NCI-H345 treated with DMSO at 0.1 percent for 48 hours (cell line): ENCODE results near the gene SLC38A4.
A peak's percentile ranks its signal among the peaks of the same experiment; 100 is the strongest.
"Not testable (repeated sequence)": the region's sequence is repeated elsewhere in the genome, so short reads cannot be mapped to it uniquely, and the experiment has no call there.

ENCODE experiments used
- DNase-seq: peaks from one replicate; lab custom pipeline; 2025; ENCODE audit not compliant: unreplicated experiment; lab: John Stamatoyannopoulos, UW

The SLC38A4 gene, protein sequence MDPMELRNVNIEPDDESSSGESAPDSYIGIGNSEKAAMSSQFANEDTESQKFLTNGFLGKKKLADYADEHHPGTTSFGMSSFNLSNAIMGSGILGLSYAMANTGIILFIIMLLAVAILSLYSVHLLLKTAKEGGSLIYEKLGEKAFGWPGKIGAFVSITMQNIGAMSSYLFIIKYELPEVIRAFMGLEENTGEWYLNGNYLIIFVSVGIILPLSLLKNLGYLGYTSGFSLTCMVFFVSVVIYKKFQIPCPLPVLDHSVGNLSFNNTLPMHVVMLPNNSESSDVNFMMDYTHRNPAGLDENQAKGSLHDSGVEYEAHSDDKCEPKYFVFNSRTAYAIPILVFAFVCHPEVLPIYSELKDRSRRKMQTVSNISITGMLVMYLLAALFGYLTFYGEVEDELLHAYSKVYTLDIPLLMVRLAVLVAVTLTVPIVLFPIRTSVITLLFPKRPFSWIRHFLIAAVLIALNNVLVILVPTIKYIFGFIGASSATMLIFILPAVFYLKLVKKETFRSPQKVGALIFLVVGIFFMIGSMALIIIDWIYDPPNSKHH

GRCh38 chr12:46825591-46826414, at the start of gene SLC38A4:
Gene SLC38A4 (minus strand): TSS chr12:46825997. CDS start chr12:46793071, 32,926 bp downstream.
- DNase-seq: no peak

- DNase-seq: no peak
These were observed 49.3 kb upstream of the SLC38A4 start for GRCh38 chr12:46875095-46875494.

DNA sequence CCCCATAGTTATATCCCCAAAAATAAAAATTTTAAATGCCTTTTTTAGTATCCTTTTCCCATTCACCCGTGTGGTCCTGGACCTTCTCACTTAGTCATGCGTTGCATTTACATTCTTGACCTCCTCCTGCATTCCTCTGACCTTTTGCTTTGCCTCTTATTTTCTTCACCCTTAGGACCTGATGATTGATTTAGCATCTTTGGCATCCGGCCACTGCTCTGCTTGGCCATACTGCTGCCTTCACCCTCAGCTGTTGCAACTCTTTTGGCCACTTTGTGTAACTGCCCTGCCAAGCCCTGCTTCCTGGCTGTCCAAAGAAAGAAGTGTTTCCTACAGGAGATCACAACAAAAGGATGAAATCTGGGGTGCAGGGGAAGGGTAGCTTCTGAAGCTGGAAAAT, 48.8 kb upstream of the SLC38A4 start:
- DNase-seq: no peak

DNA sequence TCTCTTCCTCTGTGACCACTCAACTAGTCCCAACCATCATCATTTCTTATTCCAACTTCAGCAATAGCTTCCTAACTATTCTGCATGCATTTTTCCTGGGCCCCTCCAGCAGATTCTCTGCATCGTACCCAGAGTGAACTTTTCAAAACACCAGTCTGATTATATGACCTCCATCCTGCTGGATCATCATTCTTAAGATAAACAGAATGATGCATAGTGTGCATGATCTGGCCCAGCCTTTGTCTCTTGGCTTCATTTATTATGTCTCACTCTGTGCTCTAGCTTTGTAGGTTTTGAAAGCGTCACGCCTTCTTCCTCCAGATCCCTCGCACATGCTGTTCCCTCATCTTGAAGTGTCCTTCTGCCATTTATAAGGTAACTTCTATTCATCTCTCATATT, 46.3 kb upstream of the SLC38A4 start:
- DNase-seq: no peak

- DNase-seq: no peak
These were observed 39.5 kb upstream of the SLC38A4 start for GRCh38 chr12:46865311-46865710.

GRCh38 chr12:46858368-46858767, 32.6 kb upstream of the SLC38A4 start:
- no peak for DNase-seq

- no peak for DNase-seq
These were observed 31.7 kb upstream of the SLC38A4 start for GRCh38 chr12:46857486-46857885.

- DNase-seq: no peak
These were observed 30.0 kb upstream of the SLC38A4 start for GRCh38 chr12:46855760-46856159.

GRCh38 chr12:46854188-46854587, 28.4 kb upstream of the SLC38A4 start:
- DNase-seq: not testable (repeated sequence)

GRCh38 chr12:46848792-46849191, 23.0 kb upstream of the SLC38A4 start:
- not testable (repeated sequence) for DNase-seq

- DNase-seq: no peak
These were observed 21.2 kb upstream of the SLC38A4 start for GRCh38 chr12:46847001-46847400.

GRCh38 chr12:46843811-46844210, 18.0 kb upstream of the SLC38A4 start:
- DNase-seq: no peak

DNA sequence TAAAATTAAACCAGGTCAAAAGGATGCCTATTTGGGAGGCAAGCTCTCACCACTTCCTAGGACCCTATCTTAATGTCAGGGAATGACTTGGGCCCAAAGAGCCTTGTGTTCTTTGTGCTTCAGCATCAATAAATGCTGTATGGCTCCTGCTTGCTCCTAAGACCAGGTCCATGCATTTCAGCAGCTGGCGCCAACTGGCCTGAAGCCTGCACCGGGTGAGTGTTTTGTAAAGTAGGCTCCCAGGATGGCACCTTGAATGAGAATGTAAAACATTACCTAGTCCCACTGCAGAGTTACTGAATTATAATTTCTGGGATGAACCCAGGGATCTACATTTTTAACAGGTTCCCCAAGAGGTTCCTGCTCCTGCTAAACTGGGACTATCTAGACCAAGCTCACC, 16.1 kb upstream of the SLC38A4 start:
- DNase-seq: no peak

- DNase-seq: no peak
These were observed 14.2 kb upstream of the SLC38A4 start for GRCh38 chr12:46839964-46840363.

DNA sequence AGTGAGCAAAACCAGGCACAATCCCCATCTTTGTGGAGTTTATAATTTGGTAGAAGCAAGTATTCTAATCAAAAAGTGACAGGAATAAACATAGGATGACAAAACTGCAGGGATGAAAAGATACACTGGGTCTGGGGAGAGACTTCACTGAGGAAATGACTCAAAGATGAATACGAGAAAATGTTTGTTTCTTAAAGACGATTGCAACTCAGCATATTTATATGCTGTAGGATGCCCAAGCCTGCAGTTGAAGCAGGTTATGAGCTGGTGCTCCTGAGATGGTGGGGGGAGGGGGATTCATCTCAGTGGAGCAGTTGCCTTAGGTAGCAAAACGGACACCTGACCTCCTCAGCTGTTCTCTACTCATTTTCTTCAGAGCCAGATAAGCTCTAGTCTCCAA, 13.4 kb upstream of the SLC38A4 start:
- no peak for DNase-seq

GRCh38 chr12:46835785-46836184, 10.0 kb upstream of the SLC38A4 start:
- no peak for DNase-seq

GRCh38 chr12:46832130-46832704, 6.4 kb upstream of the SLC38A4 start:
- DNase-seq: no peak

- DNase-seq: no peak
These were observed 5.7 kb upstream of the SLC38A4 start for GRCh38 chr12:46831335-46832129.

GRCh38 chr12:46830731-46831334, 5.0 kb upstream of the SLC38A4 start:
- DNase-seq: peak; percentile 1

- DNase-seq: no peak
These were observed 1.1 kb downstream of the SLC38A4 start for GRCh38 chr12:46824709-46825108.
